GM23338 (cell line): Measurements from ENCODE around the gene APCDD1L. TPM values are rescaled to one million over a fixed set of nuclear protein-coding genes. Genes with fewer than 3 reads are reported as not detected.

Source experiments
- ATAC-seq: fragments of 200-7000 bp; cut with Tn5 transposase; 3 replicates; pipeline ENCODE4 v1.9.1; 2020
- DNase-seq: peaks from one replicate; pipeline ENCODE4 v3.0.0-alpha.2; 2015; ENCODE audit warnings: low spot score
- H2AFZ ChIP-seq: fragments of 200-600 bp; sonication (generic); 2 replicates; pipeline ENCODE4 v1.8.0; 2016; ENCODE audit warnings: antibody characterized with exemption, mild to moderate bottlenecking, moderate library complexity
- H3F3A ChIP-seq: fragments of 200-600 bp; sonication (generic); replicated peaks from 2 replicates; pipeline ENCODE4 v1.8.0; 2017; ENCODE audit warnings: antibody characterized with exemption, mixed run types, low read depth
- H3K27ac ChIP-seq: fragments of 200-600 bp; sonication (generic); 2 replicates; pipeline ENCODE4 v1.6.1; 2016; ENCODE audit warnings: low read depth
- H3K27me3 ChIP-seq: fragments of 200-600 bp; sonication (generic); 2 replicates; pipeline ENCODE4 v1.8.0; 2016; ENCODE audit warnings: mild to moderate bottlenecking, mixed run types, moderate library complexity; ENCODE audit not compliant: insufficient read depth
- H3K36me3 ChIP-seq: fragments of 200-600 bp; sonication (generic); 2 replicates; pipeline ENCODE4 v1.8.0; 2016; ENCODE audit warnings: mild to moderate bottlenecking; ENCODE audit not compliant: insufficient read depth
- H3K4me1 ChIP-seq: fragments of 200-600 bp; sonication (generic); 2 replicates; pipeline ENCODE4 v1.8.0; 2016; ENCODE audit warnings: mild to moderate bottlenecking, moderate library complexity; ENCODE audit not compliant: insufficient read depth
- H3K4me2 ChIP-seq: fragments of 200-600 bp; sonication (generic); 2 replicates; pipeline ENCODE4 v1.7.1; 2017; ENCODE audit warnings: mixed run types
- H3K4me3 ChIP-seq: fragments of 200-600 bp; sonication (generic); 2 replicates; pipeline ENCODE4 v1.6.1; 2016; ENCODE audit warnings: mixed run types
- H3K79me2 ChIP-seq: fragments of 200-600 bp; sonication (generic); replicated peaks from 2 replicates; pipeline ENCODE4 v1.8.0; 2017; ENCODE audit warnings: mild to moderate bottlenecking; ENCODE audit not compliant: insufficient read depth
- H3K9me2 ChIP-seq: fragments of 200-600 bp; sonication (generic); 2 replicates; pipeline ENCODE4 v1.8.0; 2017; ENCODE audit not compliant: insufficient read depth
- H4K20me1 ChIP-seq: fragments of 200-600 bp; sonication (generic); replicated peaks from 2 replicates; pipeline ENCODE4 v1.8.0; 2017; ENCODE audit warnings: mild to moderate bottlenecking; ENCODE audit not compliant: insufficient read depth
- H3K27ac Mint-ChIP-seq: 2 replicates; pipeline ENCODE4 v1.8.0; 2020; ENCODE audit warnings: inconsistent platforms, mild to moderate bottlenecking, moderate library complexity, mixed read lengths
- H3K27me3 Mint-ChIP-seq: 3 replicates; pipeline ENCODE4 v1.8.0; 2022; ENCODE audit warnings: low read depth, mild to moderate bottlenecking, moderate library complexity, mixed read lengths, inconsistent platforms; ENCODE audit not compliant: insufficient read depth, poor library complexity
- H3K36me3 Mint-ChIP-seq: 3 replicates; pipeline ENCODE4 v1.8.0; 2021; ENCODE audit warnings: low read depth, mild to moderate bottlenecking, inconsistent platforms, moderate library complexity, mixed read lengths
- H3K4me1 Mint-ChIP-seq: 3 replicates; pipeline ENCODE4 v1.8.0; 2020; ENCODE audit warnings: mild to moderate bottlenecking, inconsistent platforms, mixed read lengths
- H3K4me3 Mint-ChIP-seq: 3 replicates; pipeline ENCODE4 v1.8.0; 2021; ENCODE audit warnings: moderate library complexity, mild to moderate bottlenecking, inconsistent platforms, mixed read lengths
- H3K9me3 Mint-ChIP-seq: 3 replicates; pipeline ENCODE4 v1.8.0; 2020; ENCODE audit warnings: moderate library complexity, mild to moderate bottlenecking, inconsistent platforms, mixed read lengths
- CREB1 ChIP-seq: fragments of 250-450 bp; sonication (Bioruptor Pico); IDR thresholded peaks from 2 replicates; pipeline ENCODE4 v1.5.0; 2020; ENCODE audit warnings: low read depth, mild to moderate bottlenecking, moderate library complexity
- EZH2phosphoT487 ChIP-seq: fragments of 200-600 bp; sonication (generic); IDR thresholded peaks from one replicate; pipeline ENCODE4 v1.8.1; 2018; ENCODE audit warnings: antibody characterized with exemption; ENCODE audit not compliant: unreplicated experiment
- STAT1 ChIP-seq: IDR thresholded peaks from one replicate; pipeline ENCODE4 v1.6.1; 2016; ENCODE audit warnings: antibody characterized with exemption; ENCODE audit not compliant: unreplicated experiment
- ZNF114 ChIP-seq: fragments of 250-450 bp; sonication (Bioruptor Pico); IDR thresholded peaks from 2 replicates; pipeline ENCODE4 v1.5.0; 2020; ENCODE audit warnings: mild to moderate bottlenecking, moderate library complexity
- polyA plus RNA-seq: library from polyadenylated mRNA; unstranded; fragments of >200 nt; fragmentation: Nextera tagmentation; extraction: Ambion mirVana; gene quantifications from 2 replicates; pipeline ENCODE4 v1.2.1, GENCODE V29; 2016
- total RNA-seq: library from RNA; depleted of rRNA; stranded (reverse); fragments of >200 nt; shearing (Covaris generic); gene quantifications from 2 replicates; pipeline ENCODE4 v1.2.3, GENCODE V29; 2014
- TF ChIP-seq, protein P1 (sequence below), 2 experiments: fragments of 200-600 bp in 1 of 2; sonication (generic) in 1 of 2; conservative IDR thresholded peaks; 2 replicates each; pipeline versions ENCODE4 v1.5.1 to v1.6.1; 2016 to 2017; ENCODE audit warnings: antibody characterized with exemption in 2 of 2, low read depth in 2 of 2, mild to moderate bottlenecking in 2 of 2, moderate library complexity in 1 of 2
- TF ChIP-seq, protein P2 (sequence below): fragments of 250-450 bp; sonication (Bioruptor Pico); IDR thresholded peaks from 2 replicates; pipeline ENCODE4 v1.5.0; 2020; ENCODE audit warnings: mild to moderate bottlenecking, moderate library complexity
- TF ChIP-seq, protein P3 (sequence below): IDR thresholded peaks from 2 replicates; pipeline ENCODE4 v1.6.1; 2016; ENCODE audit warnings: antibody characterized with exemption

The APCDD1L gene
- total and polyA plus RNA-seq, 2 experiments from 2014 or later, result 1.8 to 4.6 TPM

DNA sequence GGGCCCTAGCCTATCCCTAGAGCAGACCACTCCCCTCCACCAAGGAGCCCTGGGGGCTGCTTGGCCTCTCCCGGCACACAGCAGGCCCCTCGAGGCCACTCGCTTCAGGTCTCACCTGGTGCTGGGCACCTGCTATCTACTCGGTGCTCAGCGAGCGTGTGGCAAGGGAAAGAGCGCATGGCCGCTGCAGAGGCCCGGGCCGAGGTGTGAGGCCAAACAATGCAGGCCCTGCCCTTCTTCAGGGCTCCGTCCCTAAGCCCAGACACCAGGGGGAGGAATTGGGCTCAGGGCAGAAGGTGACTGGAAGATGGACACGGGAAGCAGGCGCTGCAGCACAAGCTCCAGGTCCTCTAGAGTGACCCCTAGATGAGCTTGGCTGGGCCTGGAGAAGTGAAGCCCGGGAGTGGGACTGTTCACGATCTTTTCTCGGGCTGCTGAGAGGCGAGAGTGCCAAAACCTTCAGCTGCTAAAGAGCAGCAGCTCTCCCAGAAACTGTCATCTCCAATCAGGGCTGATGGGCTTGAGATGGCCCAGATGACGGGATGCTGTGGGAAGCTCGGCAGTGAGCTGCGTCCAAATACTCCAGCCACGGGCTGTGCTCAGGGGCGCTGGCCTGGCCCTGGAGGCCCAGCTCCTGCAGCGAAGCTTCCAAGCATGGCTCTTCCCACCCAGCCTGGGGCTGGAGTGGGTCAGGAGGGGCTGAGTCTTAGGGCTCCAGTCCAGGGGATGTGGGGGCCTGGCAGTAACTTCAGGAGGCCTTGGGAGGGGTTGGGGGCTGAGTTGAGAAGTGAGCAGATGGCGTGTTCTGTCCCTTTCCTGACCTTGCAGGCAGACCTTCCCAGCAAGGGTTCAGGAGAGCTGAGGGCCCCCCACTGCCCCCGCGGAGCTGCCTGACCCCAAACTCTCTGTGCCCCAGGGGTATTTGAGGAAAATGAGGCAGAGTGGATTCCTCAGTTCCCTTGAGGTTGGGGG is 43.7 kb downstream of the APCDD1L start:
- TF ChIP-seq, protein P1, sequence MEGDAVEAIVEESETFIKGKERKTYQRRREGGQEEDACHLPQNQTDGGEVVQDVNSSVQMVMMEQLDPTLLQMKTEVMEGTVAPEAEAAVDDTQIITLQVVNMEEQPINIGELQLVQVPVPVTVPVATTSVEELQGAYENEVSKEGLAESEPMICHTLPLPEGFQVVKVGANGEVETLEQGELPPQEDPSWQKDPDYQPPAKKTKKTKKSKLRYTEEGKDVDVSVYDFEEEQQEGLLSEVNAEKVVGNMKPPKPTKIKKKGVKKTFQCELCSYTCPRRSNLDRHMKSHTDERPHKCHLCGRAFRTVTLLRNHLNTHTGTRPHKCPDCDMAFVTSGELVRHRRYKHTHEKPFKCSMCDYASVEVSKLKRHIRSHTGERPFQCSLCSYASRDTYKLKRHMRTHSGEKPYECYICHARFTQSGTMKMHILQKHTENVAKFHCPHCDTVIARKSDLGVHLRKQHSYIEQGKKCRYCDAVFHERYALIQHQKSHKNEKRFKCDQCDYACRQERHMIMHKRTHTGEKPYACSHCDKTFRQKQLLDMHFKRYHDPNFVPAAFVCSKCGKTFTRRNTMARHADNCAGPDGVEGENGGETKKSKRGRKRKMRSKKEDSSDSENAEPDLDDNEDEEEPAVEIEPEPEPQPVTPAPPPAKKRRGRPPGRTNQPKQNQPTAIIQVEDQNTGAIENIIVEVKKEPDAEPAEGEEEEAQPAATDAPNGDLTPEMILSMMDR (conservative IDR thresholded peaks at IDR 0.05; ENCODE audit: low read depth in 2 of 2), result peak in 1 of 2 experiments; percentile 33; a peak in 1 of 4 replicates
- no peak for TF ChIP-seq EZH2phosphoT487
- TF ChIP-seq ZNF114 (CRISPR knock-in tag), result no peak
- TF ChIP-seq, protein P2, sequence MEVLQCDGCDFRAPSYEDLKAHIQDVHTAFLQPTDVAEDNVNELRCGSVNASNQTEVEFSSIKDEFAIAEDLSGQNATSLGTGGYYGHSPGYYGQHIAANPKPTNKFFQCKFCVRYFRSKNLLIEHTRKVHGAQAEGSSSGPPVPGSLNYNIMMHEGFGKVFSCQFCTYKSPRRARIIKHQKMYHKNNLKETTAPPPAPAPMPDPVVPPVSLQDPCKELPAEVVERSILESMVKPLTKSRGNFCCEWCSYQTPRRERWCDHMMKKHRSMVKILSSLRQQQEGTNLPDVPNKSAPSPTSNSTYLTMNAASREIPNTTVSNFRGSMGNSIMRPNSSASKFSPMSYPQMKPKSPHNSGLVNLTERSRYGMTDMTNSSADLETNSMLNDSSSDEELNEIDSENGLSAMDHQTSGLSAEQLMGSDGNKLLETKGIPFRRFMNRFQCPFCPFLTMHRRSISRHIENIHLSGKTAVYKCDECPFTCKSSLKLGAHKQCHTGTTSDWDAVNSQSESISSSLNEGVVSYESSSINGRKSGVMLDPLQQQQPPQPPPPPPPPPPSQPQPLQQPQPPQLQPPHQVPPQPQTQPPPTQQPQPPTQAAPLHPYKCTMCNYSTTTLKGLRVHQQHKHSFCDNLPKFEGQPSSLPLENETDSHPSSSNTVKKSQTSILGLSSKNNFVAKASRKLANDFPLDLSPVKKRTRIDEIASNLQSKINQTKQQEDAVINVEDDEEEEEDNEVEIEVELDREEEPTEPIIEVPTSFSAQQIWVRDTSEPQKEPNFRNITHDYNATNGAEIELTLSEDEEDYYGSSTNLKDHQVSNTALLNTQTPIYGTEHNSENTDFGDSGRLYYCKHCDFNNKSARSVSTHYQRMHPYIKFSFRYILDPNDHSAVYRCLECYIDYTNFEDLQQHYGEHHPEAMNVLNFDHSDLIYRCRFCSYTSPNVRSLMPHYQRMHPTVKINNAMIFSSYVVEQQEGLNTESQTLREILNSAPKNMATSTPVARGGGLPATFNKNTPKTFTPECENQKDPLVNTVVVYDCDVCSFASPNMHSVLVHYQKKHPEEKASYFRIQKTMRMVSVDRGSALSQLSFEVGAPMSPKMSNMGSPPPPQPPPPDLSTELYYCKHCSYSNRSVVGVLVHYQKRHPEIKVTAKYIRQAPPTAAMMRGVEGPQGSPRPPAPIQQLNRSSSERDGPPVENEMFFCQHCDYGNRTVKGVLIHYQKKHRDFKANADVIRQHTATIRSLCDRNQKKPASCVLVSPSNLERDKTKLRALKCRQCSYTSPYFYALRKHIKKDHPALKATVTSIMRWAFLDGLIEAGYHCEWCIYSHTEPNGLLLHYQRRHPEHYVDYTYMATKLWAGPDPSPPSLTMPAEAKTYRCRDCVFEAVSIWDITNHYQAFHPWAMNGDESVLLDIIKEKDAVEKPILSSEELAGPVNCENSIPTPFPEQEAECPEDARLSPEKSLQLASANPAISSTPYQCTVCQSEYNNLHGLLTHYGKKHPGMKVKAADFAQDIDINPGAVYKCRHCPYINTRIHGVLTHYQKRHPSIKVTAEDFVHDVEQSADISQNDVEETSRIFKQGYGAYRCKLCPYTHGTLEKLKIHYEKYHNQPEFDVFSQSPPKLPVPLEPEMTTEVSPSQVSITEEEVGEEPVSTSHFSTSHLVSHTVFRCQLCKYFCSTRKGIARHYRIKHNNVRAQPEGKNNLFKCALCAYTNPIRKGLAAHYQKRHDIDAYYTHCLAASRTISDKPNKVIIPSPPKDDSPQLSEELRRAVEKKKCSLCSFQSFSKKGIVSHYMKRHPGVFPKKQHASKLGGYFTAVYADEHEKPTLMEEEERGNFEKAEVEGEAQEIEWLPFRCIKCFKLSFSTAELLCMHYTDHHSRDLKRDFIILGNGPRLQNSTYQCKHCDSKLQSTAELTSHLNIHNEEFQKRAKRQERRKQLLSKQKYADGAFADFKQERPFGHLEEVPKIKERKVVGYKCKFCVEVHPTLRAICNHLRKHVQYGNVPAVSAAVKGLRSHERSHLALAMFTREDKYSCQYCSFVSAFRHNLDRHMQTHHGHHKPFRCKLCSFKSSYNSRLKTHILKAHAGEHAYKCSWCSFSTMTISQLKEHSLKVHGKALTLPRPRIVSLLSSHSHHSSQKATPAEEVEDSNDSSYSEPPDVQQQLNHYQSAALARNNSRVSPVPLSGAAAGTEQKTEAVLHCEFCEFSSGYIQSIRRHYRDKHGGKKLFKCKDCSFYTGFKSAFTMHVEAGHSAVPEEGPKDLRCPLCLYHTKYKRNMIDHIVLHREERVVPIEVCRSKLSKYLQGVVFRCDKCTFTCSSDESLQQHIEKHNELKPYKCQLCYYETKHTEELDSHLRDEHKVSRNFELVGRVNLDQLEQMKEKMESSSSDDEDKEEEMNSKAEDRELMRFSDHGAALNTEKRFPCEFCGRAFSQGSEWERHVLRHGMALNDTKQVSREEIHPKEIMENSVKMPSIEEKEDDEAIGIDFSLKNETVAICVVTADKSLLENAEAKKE (CRISPR knock-in tag), result no peak
- no peak for TF ChIP-seq CREB1 (CRISPR knock-in tag)
- no peak for TF ChIP-seq STAT1
- TF ChIP-seq, protein P3, sequence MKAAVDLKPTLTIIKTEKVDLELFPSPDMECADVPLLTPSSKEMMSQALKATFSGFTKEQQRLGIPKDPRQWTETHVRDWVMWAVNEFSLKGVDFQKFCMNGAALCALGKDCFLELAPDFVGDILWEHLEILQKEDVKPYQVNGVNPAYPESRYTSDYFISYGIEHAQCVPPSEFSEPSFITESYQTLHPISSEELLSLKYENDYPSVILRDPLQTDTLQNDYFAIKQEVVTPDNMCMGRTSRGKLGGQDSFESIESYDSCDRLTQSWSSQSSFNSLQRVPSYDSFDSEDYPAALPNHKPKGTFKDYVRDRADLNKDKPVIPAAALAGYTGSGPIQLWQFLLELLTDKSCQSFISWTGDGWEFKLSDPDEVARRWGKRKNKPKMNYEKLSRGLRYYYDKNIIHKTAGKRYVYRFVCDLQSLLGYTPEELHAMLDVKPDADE, result no peak
- no peak overlapping the region for H3K4me2 ChIP-seq

More for the DNA sequence above, 43.7 kb downstream of the APCDD1L start:
- ATAC-seq (no peak), DNase-seq (no peak)
- H3K79me2 ChIP-seq, result no peaks in the 10 kb centered on the region
- H3K27ac ChIP-seq, result no peak overlapping the region
- Mint-ChIP-seq H3K4me1 (peaks cover 5% of the 10 kb centered on the region; the same call in 2 of the 3 replicates), H3K27me3 (peaks cover 3% of the 10 kb centered on the region), H3K36me3 (no peaks in the 10 kb centered on the region), H3K4me3 (no peak overlapping the region), H3K9me3 (peaks cover 2% of the 10 kb centered on the region), H3K27ac (no peak overlapping the region)
- no peaks in the 10 kb centered on the region for H3K27me3 ChIP-seq
- no peaks in the 10 kb centered on the region; the same call in 1 of the 2 replicates for H3K9me2 ChIP-seq
- no peaks in the 10 kb centered on the region for H3F3A ChIP-seq
- no peaks in the 10 kb centered on the region for H3K36me3 ChIP-seq
- H4K20me1 ChIP-seq, result no peaks in the 10 kb centered on the region
- H3K4me3 ChIP-seq, result no peak overlapping the region
- H3K4me1 ChIP-seq, result no peaks in the 10 kb centered on the region
- H2AFZ ChIP-seq, result no peak overlapping the region
